Central memory CD4-positive, alpha-beta T cell (primary cell): Measurements from ENCODE around the gene CHD9.
"Not testable (repeated sequence)": the region's sequence is repeated elsewhere in the genome, so short reads cannot be mapped to it uniquely, and the experiment has no call there.

Source experiments
- DNase-seq: peaks from one replicate; pipeline ENCODE4 v3.0.0; 2022

The CHD9 gene

DNA sequence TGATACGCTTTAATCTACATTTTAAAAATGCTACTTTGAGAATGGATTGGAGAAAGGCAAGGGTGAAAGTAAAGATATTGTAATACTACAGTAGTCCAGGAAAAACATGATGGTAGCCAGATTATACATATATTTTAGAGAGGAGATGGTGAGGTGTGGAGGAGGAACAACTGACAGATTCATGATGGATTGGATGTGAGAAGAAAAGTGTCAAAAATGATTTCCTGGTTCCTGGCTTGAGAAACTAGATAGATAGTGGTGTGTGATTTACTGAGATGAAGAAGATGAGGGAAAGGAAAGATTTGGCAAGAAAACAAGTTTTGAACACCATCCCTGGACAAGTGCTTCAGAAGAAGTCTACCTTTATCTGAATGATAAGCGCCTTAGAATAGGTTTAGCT, 80.5 kb downstream of the CHD9 start:
- DNase-seq, result no peak

GRCh38 chr16:53142823-53143568, 88.2 kb downstream of the CHD9 start:
- no peak for DNase-seq

DNA sequence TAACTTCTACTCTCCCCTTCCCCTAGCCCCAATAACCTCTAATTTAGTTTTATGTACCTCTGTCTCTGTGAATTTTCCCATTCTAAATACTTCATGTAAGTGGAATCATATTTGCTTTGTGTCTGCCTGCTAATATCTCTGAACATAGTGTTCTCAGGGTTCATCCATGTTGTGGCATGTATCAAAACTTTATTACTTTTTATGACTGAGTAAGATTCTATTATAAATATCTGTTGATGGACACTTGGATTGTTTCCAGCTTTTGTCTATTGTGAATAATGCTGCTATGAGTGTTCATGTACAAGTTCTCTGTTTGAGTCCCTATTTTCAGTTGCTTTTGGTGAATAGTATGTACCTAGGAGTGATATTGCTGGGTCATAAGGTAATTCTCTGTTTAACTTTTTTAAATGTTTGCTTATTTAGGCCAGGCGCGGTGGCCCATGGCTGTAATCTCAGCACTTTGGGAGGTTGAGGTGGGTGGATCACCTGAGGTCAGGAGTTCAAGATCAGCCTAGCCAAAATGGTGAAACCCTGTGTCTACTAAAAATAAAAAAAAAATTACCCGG, 92.8 kb downstream of the CHD9 start:
- no peak for DNase-seq

GRCh38 chr16:53150769-53151168, 96.0 kb downstream of the CHD9 start:
- no peak for DNase-seq

GRCh38 chr16:53152329-53152728, 97.5 kb downstream of the CHD9 start:
- no peak for DNase-seq

- no peak for DNase-seq
These were observed 98.3 kb downstream of the CHD9 start for GRCh38 chr16:53153130-53153529.

- DNase-seq, result no peak
These were observed 99.7 kb downstream of the CHD9 start for GRCh38 chr16:53154513-53154912.

GRCh38 chr16:53156516-53156915, 101.7 kb downstream of the CHD9 start:
- DNase-seq, result no peak

- peak; percentile 34 for DNase-seq
These were observed 105.1 kb downstream of the CHD9 start for GRCh38 chr16:53159781-53160436.

GRCh38 chr16:53166099-53166498, 111.3 kb downstream of the CHD9 start:
- no peak for DNase-seq

DNA sequence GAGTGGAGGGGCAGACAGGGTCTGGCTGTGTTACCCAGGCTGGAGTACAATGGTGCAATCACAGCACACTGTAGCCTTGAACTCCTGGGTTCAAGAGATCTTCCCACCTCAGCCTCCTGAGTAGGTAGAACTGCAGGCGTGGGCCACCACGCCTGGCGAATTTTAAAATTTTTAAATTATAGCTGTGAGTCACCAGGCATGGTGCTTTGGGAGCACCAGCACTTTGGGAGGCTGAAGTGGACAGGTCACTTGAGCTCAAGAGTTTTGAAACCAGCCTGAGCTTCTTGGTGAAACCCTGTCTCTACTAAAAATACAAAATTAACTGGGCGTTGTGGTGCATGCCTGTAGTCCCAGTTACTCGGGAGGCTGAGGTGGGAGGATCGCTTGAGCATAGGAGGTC, 114.0 kb downstream of the CHD9 start:
- DNase-seq, result no peak

DNA sequence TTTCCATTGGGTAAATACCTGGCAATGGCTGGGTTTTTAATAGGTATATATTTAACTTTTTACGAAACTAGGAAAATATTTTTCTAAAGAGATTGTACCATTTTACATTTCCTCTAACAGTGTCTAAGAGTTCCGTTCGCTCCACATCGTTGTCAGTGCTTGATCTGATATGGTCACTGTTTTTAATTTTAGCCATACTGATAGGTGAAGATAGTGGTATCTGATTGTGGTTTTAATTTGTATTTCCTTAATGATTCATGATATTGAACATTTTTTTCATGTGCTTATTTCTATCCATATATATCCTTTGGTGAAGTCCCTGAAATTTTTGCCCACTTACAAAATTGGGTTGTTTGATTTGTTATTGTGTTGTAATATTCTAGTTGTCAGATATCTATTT, 117.7 kb downstream of the CHD9 start:
- no peak for DNase-seq

GRCh38 chr16:53175118-53175517, 120.3 kb downstream of the CHD9 start:
- DNase-seq, result no peak

- no peak for DNase-seq
These were observed 121.6 kb downstream of the CHD9 start for GRCh38 chr16:53176434-53176833.

- DNase-seq, result no peak
These were observed 128.7 kb downstream of the CHD9 start for GRCh38 chr16:53183442-53183841.

DNA sequence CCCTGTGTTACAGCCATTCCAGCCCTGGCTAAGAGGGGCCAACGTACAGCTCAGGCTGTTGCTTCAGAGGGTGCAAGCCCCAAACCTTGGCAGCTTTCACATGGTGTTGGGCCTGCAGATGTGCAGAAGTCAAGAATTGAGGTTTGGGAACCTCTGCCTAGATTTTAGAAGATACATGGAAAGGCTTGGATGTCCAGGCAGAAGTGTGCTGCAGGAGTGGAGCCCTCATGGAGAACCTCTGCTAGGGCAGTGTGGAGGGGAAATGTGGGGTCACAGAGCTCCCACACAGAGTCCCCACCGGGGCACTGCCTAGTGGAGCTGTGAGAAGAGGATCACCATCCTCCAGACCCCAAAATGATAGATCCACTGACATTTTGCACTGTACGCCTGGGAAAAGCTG, 130.9 kb downstream of the CHD9 start:
- DNase-seq, result not testable (repeated sequence)

DNA sequence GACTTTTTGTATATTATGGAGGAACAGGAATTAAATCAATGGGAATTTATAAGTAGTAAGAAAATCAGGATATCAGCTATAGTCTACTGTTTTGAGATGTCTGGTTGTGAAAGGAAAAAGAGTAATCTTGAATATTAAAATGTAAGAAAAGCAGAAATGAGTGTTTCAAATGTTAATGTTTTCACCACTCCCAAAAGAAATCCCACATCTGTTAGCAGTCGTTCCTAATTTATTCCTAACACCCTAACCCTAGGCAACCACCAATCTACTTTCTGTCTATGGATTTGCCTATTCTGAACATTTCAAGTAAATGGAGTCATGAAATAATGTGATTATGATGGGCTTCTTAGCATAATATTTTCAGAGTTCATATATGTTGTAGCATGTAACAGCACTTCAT, 133.0 kb downstream of the CHD9 start:
- DNase-seq, result no peak

DNA sequence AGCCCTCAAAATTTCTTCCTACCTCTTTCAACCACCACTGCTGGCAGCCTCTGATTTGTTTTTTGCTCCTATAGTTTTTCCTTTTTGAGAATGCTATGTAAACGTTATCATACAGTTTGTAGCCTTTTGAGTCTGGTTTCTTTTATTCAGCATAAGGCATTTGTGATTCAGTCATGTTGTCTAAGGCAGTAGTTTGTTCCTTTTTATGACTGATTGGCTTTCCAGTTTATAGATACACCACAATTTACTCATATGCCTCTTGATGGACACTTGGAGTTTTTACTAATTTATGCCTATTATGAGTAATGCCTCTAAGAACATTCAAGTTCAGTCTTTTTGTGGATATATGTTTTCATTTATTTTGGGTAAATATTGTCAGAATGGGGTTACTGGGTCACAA, 136.6 kb downstream of the CHD9 start:
- no peak for DNase-seq

- DNase-seq, result no peak
These were observed 144.1 kb downstream of the CHD9 start for GRCh38 chr16:53198933-53199332.

GRCh38 chr16:53201900-53202299, 147.1 kb downstream of the CHD9 start:
- DNase-seq, result no peak

GRCh38 chr16:53202398-53202797, 147.6 kb downstream of the CHD9 start:
- no peak for DNase-seq

GRCh38 chr16:53207810-53208752, 153.3 kb downstream of the CHD9 start:
- DNase-seq, result no peak

DNA sequence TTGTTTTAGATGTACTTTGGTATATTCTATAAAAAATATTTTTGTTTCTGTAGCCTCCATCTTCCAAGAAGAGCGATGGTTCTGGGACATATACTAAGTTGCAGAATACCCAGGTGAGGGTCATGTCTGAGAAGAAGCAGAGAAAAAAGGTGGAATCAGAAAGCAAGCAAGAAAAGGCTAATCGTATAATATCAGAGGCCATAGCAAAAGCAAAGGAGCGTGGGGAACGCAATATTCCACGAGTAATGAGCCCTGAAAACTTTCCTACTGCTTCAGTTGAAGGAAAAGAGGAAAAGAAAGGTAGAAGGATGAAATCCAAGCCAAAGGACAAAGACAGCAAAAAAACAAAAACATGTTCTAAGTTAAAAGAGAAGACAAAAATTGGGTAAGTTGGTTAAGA, 154.6 kb downstream of the CHD9 start:
- DNase-seq, result no peak
